Right ventricle myocardium superior (tissue), 1 donor: Measurements from ENCODE around the gene PHLDA1. TPM values are rescaled to one million over a fixed set of nuclear protein-coding genes. Genes with fewer than 3 reads are reported as not detected.
A peak's percentile ranks its signal among the peaks of the same experiment; 100 is the strongest.
"Not testable (repeated sequence)": the region's sequence is repeated elsewhere in the genome, so short reads cannot be mapped to it uniquely, and the experiment has no call there.

Source experiments
- ATAC-seq: fragments of 200-7000 bp; cut with Tn5 transposase; one replicate; pipeline ENCODE4 v1.9.1; 2020; ENCODE audit warnings: mild to moderate bottlenecking; ENCODE audit not compliant: poor library complexity
- DNase-seq: peaks from one replicate; pipeline ENCODE4 v3.0.0-alpha.2; 2020
- intact Hi-C: fragments of 100-400 bp; cut with DNase I; formaldehyde crosslinking; loops from one replicate; pipeline ENCODE4 v1.11.2; 2022
- total RNA-seq: library from RNA; stranded (reverse); fragmentation: NEBNext Ultra II Directional; extraction: Animal tissue kit (Norgen Biotek cat#: 25700); gene quantifications from one replicate; pipeline ENCODE4 v1.2.1, GENCODE V29; 2021
- donor health status: DM: no; HTN: yes; CAD: no; lungs with severe emphysema.

The PHLDA1 gene
- total RNA-seq, 1 donor from 2014 or later: 6.6 TPM

DNA sequence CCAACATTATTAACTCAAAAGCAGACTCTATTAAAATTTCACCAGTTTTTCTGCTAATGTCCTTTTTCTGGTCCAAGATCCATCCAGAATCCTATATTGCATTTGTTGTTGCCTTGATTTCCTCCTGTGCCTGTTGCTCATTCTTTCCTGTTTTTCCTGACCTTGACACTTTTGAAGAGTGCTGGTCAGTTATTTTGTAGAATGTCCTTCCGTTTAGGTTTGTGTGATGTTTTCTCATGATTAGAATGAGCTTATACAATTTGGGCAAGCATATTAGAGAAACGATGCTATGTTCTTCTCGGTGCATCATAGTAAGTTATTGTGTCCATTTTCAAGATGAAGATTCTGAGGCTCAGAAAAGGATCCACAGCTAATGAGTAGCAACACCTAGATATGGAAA, 33.9 kb downstream of the PHLDA1 start:
- intact Hi-C loops: no loop called here
- DNase-seq: no peak
- no peak for ATAC-seq

GRCh38 chr12:75996861-75997447, 34.6 kb downstream of the PHLDA1 start:
- no peak for DNase-seq

GRCh38 chr12:75995691-75996090, 35.9 kb downstream of the PHLDA1 start:
- ATAC-seq (no peak), DNase-seq (no peak)
- intact Hi-C loops: no loop called here

More at GRCh38 chr12:75996861-75997447, 34.6 kb downstream of the PHLDA1 start:
- intact Hi-C loops: no loop called here
- ATAC-seq: peak; percentile 80

GRCh38 chr12:75994069-75994740, 37.4 kb downstream of the PHLDA1 start:
- ATAC-seq: no peak

DNA sequence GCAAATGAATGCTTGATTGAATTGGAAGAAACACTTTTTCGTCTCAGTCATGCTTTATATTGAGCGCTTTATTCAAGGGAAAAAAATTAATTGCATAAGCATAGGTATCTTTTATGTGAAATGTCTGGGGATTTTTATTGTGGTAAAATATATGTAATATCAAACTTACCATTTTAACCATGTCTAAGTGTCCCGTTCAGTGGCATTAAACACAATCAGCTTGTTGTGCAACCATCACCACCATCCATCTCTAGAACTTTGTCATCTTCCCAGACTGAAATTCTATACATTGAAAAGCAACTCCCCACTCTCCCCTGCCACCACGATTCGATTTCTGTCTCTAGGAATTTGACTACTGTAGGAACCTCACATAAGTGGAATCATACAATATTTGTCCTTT, 39.8 kb downstream of the PHLDA1 start:
- ATAC-seq (no peak), DNase-seq (no peak)
- intact Hi-C loops: no loop called here

More at GRCh38 chr12:75994069-75994740, 37.4 kb downstream of the PHLDA1 start:
- DNase-seq: no peak
- intact Hi-C loops: no loop called here

DNA sequence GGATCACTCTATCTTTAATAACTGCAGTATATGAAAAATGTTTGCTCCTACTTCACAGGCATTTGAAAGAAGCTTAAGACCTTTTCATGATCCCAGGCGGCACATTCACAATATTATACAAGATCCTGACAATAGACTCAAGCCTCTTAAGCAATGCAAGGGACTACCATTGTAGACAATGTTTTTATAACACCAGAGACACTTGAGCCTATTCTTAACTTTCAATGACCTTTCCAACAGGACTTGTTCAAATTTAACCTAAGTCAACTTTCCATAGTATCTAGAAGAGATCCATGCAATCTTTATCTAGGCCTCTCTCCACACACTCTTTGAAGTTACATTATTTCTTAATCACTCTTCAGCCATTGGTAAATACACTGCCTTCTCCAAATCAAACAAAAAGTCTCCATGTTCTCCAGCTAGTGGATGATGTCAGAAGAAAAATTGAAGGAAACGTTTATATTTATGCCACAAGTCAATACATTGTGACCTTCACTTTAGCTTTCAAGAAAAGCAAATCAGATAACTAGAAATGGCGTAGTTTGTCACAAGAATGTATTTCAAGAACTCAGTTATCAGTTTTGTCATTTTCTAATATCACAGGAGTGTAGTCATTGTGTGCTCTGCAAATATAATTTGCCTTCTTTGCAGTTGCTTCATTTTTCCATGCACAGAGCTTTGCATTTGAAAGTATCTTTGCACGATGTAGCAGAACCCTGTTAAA, 41.2 kb downstream of the PHLDA1 start:
- ATAC-seq: no peak
- intact Hi-C loops: no loop called here
- DNase-seq: no peak

DNA sequence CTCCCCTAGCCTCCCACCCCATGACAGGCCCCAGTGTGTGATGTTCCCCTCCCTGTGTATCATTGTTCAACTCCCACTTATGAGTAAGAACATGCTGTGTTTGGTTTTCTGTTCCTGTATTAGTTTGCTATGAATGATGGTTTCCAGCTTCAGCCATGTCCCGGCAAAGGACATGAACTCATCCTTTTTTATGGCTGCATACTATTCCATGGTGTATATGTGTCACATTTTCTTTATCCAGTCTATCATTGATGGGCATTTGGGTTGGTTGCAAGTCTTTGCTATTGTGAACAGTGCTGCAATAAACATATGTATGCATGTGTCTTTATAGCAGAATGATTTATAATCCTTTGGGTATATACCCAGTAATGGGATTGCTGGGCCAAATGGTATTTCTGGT, 43.9 kb downstream of the PHLDA1 start:
- ATAC-seq, intact Hi-C loops, DNase-seq: not testable (repeated sequence)

DNA sequence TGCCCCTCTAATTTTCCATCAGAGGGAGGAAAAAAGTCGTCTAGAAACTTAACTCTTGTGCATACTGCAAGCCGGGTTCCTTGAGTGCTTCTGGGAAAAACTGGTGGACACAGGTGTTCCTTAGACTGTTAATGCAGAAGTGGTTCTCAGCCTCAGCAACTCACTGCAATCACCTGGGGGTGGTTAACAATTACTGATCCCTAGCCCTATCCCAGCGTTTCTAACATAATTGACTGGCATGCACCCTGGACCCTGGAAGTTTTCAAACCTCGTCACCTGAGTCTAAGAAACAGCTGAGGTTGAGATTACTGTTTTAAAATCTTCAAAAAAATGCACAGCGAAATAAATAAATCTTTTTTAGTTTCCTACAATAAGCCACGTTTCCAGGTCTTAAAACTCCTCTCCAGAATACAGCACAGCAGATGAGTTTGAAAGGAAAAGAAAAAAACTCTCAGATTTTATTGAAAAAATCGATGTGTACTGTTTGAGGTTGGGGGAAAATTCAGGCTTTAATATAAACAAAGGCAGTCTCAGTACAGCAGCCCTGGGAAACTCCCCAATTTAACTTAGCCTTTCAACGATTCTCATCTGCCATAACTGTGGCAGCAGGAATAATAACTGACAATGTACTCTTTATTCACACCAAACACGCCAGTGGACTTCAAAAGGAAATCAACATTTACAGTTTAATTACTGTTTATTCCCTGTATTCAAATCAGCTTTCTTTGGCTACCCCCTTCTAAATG, 45.4 kb downstream of the PHLDA1 start:
- no peak for DNase-seq
- intact Hi-C loops: no loop called here
- ATAC-seq: no peak

DNA sequence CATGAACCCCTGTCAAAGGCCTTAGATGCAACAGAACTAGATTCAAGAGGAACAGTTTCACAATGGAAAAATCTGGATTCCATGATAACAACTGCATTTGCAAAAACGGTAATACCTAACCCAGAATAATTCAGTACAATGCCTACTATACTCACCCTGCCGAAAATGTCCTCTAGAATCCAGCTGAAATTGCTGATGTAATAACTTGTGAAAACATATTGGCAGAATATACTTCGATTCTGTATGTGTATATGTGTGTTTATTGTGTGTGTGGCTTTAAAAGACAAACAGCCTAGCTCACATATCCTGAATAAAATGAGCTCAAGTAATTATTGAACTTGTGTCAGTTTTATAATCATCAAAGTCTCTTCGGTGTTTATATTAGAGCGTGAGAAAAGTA, 46.0 kb downstream of the PHLDA1 start:
- no peak for DNase-seq
- ATAC-seq: no peak
- intact Hi-C loops: no loop called here

GRCh38 chr12:75984577-75985182, 46.9 kb downstream of the PHLDA1 start:
- DNase-seq (no peak), ATAC-seq (no peak)
- intact Hi-C loops: no loop called here

DNA sequence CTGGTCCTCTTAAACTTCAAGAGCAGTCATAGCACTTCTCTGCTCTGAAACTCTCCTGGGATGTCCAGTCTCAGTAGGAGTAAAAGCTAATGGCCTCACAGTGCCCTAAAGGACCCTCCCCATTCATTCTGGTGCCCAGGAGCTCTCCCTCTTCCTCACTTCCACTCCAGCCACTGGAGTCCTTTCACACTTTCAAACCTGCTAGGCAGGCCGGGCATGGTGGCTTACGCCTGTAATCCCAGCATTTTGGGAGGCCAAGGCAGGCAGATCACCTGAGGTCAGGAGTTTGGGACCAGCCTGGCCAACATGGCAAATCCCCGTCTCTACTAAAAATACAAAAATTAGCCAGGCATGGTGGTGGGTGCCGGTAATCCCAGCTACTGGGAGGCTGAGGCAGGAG, 47.7 kb downstream of the PHLDA1 start:
- ATAC-seq, intact Hi-C loops, DNase-seq: not testable (repeated sequence)

GRCh38 chr12:75982979-75983660, 48.5 kb downstream of the PHLDA1 start:
- DNase-seq (no peak), ATAC-seq (peak; percentile 87)
- intact Hi-C loops: no loop called here

DNA sequence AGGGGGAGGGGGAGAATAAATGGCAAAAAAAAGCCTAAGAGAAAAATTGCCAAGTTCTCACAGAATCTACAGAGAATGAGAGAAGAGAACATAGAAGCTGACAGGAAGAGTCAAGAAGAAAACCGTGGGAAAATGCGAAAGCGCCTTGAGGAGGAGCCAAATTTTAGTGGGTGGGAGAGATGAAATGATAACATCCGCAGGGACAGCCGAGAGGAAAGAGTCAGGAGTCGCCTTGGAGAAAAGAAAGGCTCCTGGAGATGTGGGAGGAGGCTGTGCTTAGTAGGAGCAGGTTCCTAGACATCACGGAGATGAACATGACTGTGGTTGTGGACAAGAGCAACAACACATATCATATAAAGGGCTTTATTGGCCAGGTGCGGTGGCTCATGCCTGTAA, 49.4 kb downstream of the PHLDA1 start:
- intact Hi-C loops: no loop called here
- ATAC-seq (no peak), DNase-seq (no peak)

DNA sequence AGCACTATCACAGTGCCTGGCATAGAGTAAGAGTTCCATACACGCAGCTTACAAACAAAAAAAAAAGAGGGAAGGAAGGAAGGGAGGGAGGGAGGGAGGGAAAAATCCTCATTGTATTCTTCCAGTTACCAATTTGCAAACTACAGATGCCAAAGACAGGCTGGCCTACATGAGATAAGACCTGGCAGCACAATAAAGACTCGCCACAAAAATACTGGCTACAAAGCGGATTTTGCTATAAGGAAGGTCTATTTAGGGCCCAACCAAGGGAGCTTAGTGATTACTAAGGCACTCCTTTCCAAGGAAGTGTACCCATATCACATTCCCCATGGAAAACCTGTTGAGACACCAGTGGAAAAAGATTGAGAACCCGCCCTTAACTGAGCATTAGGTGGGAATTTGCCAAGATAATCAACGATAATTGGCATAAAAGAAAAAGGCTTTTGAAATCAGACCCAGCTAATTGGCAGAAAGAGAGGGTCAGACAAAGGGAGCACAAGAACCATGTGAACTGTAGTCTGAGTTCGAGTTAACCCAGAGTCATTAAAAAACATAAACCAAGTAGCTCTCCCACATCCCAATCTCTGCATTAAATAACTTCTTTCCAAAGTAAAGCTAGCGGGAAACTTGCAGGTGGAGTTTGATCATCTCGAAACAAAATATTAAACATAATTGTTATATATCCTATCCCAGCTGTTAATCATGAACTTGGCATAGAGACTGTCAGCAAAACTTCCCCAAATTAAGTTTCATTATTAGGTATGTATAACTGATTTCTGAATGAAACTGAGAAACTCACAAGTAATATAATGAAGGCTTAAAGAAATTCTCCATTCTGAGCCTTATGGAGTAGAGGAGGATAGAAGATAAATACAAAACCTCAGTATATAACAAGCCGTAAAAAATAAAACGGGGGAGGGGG, 50.1 kb downstream of the PHLDA1 start:
- DNase-seq (no peak), ATAC-seq (no peak)
- intact Hi-C loops: no loop called here

GRCh38 chr12:75979181-75979580, 52.4 kb downstream of the PHLDA1 start:
- DNase-seq (no peak), ATAC-seq (no peak)
- intact Hi-C loops: no loop called here

DNA sequence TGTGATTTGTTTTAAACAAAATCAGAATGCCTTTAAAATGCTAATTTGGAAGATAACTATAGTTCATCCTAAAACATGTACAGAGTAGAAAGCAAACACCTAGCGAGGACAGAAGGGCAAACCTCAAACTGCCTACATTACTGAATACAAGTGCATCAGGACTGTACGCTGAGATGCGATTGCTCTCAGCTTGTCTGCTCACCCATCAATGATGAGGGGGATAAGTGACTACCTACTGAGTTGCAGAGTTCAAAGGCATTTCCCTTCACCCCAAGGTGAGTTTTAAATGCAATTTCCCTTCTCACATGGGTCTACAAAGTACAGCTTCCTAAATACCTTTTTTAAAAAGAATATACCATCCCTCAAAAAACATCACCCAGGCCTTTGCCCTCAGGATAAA, 52.9 kb downstream of the PHLDA1 start:
- intact Hi-C loops: no loop called here
- DNase-seq (no peak), ATAC-seq (no peak)

DNA sequence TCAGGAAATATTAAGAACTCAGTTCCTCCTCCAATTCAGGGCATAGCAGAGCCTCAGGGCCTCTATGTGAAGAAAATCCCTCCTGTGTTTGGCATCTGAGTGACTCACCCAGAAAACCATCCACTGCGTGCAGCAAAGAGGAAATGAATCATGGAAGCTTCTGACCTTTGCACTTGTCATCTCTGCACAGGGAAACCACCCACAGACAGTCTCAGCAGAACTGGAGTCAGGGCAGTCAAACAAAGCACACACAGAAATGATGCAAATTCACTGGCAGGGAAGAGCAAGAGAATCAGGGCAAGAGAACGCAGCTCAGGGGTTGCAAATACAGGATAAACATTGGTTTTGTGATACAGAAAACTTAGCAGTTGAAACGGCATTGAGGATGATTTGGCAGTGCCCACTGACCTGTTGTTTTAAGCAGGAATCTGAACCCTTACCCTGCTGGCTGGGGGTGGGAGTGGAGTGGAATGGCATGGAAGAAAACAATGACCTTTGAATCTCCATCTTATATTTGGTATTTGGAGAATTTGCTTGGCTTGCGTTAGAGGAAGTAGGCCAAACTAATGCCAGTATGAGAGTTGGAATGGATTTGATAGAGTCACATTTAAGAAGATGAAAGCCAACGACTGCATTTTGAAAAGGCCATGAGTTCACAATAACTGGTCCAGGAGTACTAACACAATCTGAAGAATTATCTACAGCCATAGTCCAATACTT, 53.5 kb downstream of the PHLDA1 start:
- intact Hi-C loops: no loop called here
- ATAC-seq: peak; percentile 85
- no peak for DNase-seq
